ENCODE data around the gene PDE9A. TPM values are rescaled to one million over a fixed set of nuclear protein-coding genes. Genes with fewer than 3 reads are reported as not detected.

Gene PDE9A
- total and polyA plus RNA-seq, 2 experiments from 2014 or later, result not detected

DNA sequence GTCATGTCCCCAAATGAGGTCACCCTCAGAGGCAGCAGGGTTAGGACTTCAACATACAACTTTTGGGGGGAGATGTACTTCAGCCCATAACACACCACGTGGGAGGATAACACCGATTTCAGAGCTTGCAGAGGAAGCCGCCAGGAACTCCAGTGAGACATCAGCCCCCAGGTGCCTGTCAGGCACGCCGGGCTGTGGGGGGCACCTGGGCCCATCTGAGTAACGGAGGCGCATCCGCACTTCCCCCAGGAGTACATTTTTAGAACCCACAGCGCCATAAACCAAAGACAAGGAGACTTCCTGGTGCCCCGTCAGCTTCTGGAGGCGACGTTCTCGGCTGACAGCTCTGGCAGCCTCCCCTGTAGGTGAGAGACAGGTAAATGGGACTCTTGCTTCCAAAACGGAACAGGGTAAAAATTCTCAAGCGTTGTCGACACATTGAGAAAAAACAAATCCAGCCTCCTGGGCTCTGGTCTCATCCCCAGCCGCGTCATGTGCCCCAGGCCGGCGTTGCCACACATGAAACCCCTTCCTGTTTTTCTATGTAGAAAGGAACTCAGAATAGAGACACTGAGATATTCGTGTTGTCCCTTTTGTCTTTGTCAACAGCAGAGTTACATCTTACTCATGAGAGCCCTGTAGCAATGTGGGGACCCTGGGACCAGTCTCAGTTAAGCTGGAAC, 93.3 kb downstream of the PDE9A start:
- H3K4me1 ChIP-seq (ENCODE audit: insufficient read depth), result no peaks in the 10 kb centered on the region
- H2AFZ ChIP-seq, result no peak overlapping the region
- no peaks in the 10 kb centered on the region for H3K79me2 ChIP-seq (ENCODE audit: insufficient read depth)
- no peak for DNase-seq
- H3F3A ChIP-seq (ENCODE audit: insufficient read depth), result no peaks in the 10 kb centered on the region
- no peak overlapping the region for H3K4me3 ChIP-seq
- H3K9me2 ChIP-seq (ENCODE audit: insufficient read depth), result no peaks in the 10 kb centered on the region
- no peak overlapping the region for H3K9ac ChIP-seq
- H3K9me3 ChIP-seq (ENCODE audit: low read depth), result no peaks in the 10 kb centered on the region
- H4K20me1 ChIP-seq (ENCODE audit: insufficient read depth), result no peaks in the 10 kb centered on the region
- peaks cover 32% of the 10 kb centered on the region for H3K27me3 ChIP-seq (replicated peaks; ENCODE audit: insufficient read depth)
- H3K36me3 ChIP-seq (ENCODE audit: low read depth), result no peaks in the 10 kb centered on the region
- TF ChIP-seq EZH2 (IDR thresholded peaks at IDR 0.05; ENCODE audit: insufficient read depth, poor library complexity, severe bottlenecking), result no peak
- no peak overlapping the region for H3K27ac ChIP-seq
- H3K4me2 ChIP-seq (ENCODE audit: unreplicated experiment), result no peak overlapping the region
- in situ Hi-C loops (cut with MboI), result no loop called here
- 62 to 64% methylated on average over 21 of the region's 21 CpGs for WGBS, 2 experiments (ENCODE audit: low coverage in 1 of 2, low lambda C conversion rate in 2 of 2, missing lambda C conversion rate in 2 of 2)

- no peaks in the 10 kb centered on the region for H3K9me3 ChIP-seq (ENCODE audit: low read depth)
- no peak overlapping the region for H3K4me2 ChIP-seq (ENCODE audit: unreplicated experiment)
- H3K4me3 ChIP-seq, result no peak overlapping the region
- WGBS, 2 experiments (ENCODE audit: low coverage in 1 of 2, low lambda C conversion rate in 2 of 2, missing lambda C conversion rate in 2 of 2), result 46 to 56% methylated on average over 10 of the region's 10 CpGs
- no peaks in the 10 kb centered on the region for H3K4me1 ChIP-seq (ENCODE audit: insufficient read depth)
- no peaks in the 10 kb centered on the region for H3K36me3 ChIP-seq (ENCODE audit: low read depth)
- peaks cover 27% of the 10 kb centered on the region for H3K27me3 ChIP-seq (replicated peaks; ENCODE audit: insufficient read depth)
- H3K79me2 ChIP-seq (ENCODE audit: insufficient read depth), result no peaks in the 10 kb centered on the region
- no peak overlapping the region for H3K27ac ChIP-seq
- H4K20me1 ChIP-seq (ENCODE audit: insufficient read depth), result no peaks in the 10 kb centered on the region
- in situ Hi-C loops (cut with MboI), result no loop called here
- no peak for TF ChIP-seq EZH2phosphoT487 (IDR thresholded peaks at IDR 0.05; ENCODE audit: insufficient read depth, low read depth)
- TF ChIP-seq EZH2 (IDR thresholded peaks at IDR 0.05; ENCODE audit: insufficient read depth, poor library complexity, severe bottlenecking), result no peak
- DNase-seq, result no peak
- H3K9me2 ChIP-seq (ENCODE audit: insufficient read depth), result no peaks in the 10 kb centered on the region
- H3K9ac ChIP-seq, result no peak overlapping the region
- H3F3A ChIP-seq (ENCODE audit: insufficient read depth), result no peaks in the 10 kb centered on the region
- H2AFZ ChIP-seq, result no peak overlapping the region
Measured at GRCh38 chr21:42747276-42747701, 93.9 kb downstream of the PDE9A start.

GRCh38 chr21:42747746-42748351, 94.4 kb downstream of the PDE9A start:
- Histone ChIP-seq H3K27ac (no peak overlapping the region), H4K20me1 (ENCODE audit: insufficient read depth) (no peaks in the 10 kb centered on the region), H3K9me3 (ENCODE audit: low read depth) (no peaks in the 10 kb centered on the region), H3K36me3 (ENCODE audit: low read depth) (no peaks in the 10 kb centered on the region), H3K27me3 (replicated peaks; ENCODE audit: insufficient read depth) (peaks cover 27% of the 10 kb centered on the region), H3F3A (ENCODE audit: insufficient read depth) (no peaks in the 10 kb centered on the region), H2AFZ (no peak overlapping the region), H3K9me2 (ENCODE audit: insufficient read depth) (no peaks in the 10 kb centered on the region), H3K4me1 (ENCODE audit: insufficient read depth) (no peaks in the 10 kb centered on the region), H3K4me2 (ENCODE audit: unreplicated experiment) (no peak overlapping the region), H3K4me3 (no peak overlapping the region), H3K9ac (no peak overlapping the region), H3K79me2 (ENCODE audit: insufficient read depth) (no peaks in the 10 kb centered on the region)
- 45 to 57% methylated on average over 15 of the region's 15 CpGs for WGBS, 2 experiments (ENCODE audit: low coverage in 1 of 2, low lambda C conversion rate in 2 of 2, missing lambda C conversion rate in 2 of 2)
- no peak for TF ChIP-seq EZH2 (IDR thresholded peaks at IDR 0.05; ENCODE audit: insufficient read depth, poor library complexity, severe bottlenecking)
- no peak for TF ChIP-seq EZH2phosphoT487 (IDR thresholded peaks at IDR 0.05; ENCODE audit: insufficient read depth, low read depth)
- in situ Hi-C loops (cut with MboI), result no loop called here
- DNase-seq, result no peak

- 62 to 63% methylated on average over 13 of the region's 13 CpGs for WGBS, 2 experiments (ENCODE audit: low coverage in 1 of 2, low lambda C conversion rate in 2 of 2, missing lambda C conversion rate in 2 of 2)
- no peaks in the 10 kb centered on the region for H3K79me2 ChIP-seq (ENCODE audit: insufficient read depth)
- H3K27ac ChIP-seq, result no peak overlapping the region
- H3K27me3 ChIP-seq (replicated peaks; ENCODE audit: insufficient read depth), result peaks cover 20% of the 10 kb centered on the region
- no peaks in the 10 kb centered on the region for H3K36me3 ChIP-seq (ENCODE audit: low read depth)
- in situ Hi-C loops (cut with MboI), result no loop called here
- H3K4me2 ChIP-seq (ENCODE audit: unreplicated experiment), result no peak overlapping the region
- no peak for TF ChIP-seq EZH2 (IDR thresholded peaks at IDR 0.05; ENCODE audit: insufficient read depth, poor library complexity, severe bottlenecking)
- no peak for TF ChIP-seq EZH2phosphoT487 (IDR thresholded peaks at IDR 0.05; ENCODE audit: insufficient read depth, low read depth)
- H3K9me2 ChIP-seq (ENCODE audit: insufficient read depth), result no peaks in the 10 kb centered on the region
- no peaks in the 10 kb centered on the region for H3K4me1 ChIP-seq (ENCODE audit: insufficient read depth)
- H3K9me3 ChIP-seq (ENCODE audit: low read depth), result no peaks in the 10 kb centered on the region
- no peaks in the 10 kb centered on the region for H3F3A ChIP-seq (ENCODE audit: insufficient read depth)
- no peak overlapping the region for H3K9ac ChIP-seq
- H3K4me3 ChIP-seq, result no peak overlapping the region
- H2AFZ ChIP-seq, result no peak overlapping the region
- DNase-seq, result no peak
- H4K20me1 ChIP-seq (ENCODE audit: insufficient read depth), result no peaks in the 10 kb centered on the region
Measured at GRCh38 chr21:42748620-42749176, 95.3 kb downstream of the PDE9A start.
